ENCODE data around the gene HIRA. TPM values are rescaled to one million over a fixed set of nuclear protein-coding genes. Genes with fewer than 3 reads are reported as not detected.
A peak's percentile ranks its signal among the peaks of the same experiment; 100 is the strongest.

Gene HIRA
- total and polyA plus RNA-seq, 9 of the 15 experiments (the other 6 are each of a cell fraction or from before 2014, with no cell fraction given) = 0.96 to 132 (median 58.4) TPM

DNA sequence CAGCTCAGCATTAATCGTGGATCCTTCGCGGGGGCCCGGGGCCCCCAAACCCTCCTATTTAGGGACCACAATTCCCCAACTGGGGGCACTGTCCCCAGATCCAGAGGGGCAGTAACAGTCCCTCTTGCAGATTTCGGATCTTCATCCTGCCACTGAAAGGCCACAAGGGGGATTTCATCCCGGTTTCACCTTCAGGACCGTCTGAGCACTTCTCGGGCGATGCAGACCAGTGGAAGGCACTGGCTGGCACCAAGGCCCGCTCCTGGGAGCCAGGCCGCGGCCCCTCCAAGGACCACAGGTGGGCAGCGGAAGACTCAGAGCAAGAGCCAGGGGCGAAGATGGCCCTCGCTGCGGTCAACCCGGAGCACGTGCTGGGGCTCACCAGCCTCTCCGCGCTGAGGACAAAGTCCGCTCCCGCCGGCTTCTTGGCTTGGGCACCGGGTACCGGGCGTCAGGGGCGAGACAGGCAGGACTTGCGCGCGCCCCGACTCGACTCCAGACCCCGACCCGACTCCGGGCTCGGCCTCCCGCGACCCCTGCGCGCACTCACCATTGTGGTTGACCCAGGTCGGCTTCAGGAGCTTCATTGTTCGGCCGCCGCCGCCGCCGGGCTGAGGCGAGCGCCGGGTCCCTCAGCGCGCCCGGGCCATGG, 517 bp downstream of the HIRA start (continued):
- TF ChIP-seq, protein P1, sequence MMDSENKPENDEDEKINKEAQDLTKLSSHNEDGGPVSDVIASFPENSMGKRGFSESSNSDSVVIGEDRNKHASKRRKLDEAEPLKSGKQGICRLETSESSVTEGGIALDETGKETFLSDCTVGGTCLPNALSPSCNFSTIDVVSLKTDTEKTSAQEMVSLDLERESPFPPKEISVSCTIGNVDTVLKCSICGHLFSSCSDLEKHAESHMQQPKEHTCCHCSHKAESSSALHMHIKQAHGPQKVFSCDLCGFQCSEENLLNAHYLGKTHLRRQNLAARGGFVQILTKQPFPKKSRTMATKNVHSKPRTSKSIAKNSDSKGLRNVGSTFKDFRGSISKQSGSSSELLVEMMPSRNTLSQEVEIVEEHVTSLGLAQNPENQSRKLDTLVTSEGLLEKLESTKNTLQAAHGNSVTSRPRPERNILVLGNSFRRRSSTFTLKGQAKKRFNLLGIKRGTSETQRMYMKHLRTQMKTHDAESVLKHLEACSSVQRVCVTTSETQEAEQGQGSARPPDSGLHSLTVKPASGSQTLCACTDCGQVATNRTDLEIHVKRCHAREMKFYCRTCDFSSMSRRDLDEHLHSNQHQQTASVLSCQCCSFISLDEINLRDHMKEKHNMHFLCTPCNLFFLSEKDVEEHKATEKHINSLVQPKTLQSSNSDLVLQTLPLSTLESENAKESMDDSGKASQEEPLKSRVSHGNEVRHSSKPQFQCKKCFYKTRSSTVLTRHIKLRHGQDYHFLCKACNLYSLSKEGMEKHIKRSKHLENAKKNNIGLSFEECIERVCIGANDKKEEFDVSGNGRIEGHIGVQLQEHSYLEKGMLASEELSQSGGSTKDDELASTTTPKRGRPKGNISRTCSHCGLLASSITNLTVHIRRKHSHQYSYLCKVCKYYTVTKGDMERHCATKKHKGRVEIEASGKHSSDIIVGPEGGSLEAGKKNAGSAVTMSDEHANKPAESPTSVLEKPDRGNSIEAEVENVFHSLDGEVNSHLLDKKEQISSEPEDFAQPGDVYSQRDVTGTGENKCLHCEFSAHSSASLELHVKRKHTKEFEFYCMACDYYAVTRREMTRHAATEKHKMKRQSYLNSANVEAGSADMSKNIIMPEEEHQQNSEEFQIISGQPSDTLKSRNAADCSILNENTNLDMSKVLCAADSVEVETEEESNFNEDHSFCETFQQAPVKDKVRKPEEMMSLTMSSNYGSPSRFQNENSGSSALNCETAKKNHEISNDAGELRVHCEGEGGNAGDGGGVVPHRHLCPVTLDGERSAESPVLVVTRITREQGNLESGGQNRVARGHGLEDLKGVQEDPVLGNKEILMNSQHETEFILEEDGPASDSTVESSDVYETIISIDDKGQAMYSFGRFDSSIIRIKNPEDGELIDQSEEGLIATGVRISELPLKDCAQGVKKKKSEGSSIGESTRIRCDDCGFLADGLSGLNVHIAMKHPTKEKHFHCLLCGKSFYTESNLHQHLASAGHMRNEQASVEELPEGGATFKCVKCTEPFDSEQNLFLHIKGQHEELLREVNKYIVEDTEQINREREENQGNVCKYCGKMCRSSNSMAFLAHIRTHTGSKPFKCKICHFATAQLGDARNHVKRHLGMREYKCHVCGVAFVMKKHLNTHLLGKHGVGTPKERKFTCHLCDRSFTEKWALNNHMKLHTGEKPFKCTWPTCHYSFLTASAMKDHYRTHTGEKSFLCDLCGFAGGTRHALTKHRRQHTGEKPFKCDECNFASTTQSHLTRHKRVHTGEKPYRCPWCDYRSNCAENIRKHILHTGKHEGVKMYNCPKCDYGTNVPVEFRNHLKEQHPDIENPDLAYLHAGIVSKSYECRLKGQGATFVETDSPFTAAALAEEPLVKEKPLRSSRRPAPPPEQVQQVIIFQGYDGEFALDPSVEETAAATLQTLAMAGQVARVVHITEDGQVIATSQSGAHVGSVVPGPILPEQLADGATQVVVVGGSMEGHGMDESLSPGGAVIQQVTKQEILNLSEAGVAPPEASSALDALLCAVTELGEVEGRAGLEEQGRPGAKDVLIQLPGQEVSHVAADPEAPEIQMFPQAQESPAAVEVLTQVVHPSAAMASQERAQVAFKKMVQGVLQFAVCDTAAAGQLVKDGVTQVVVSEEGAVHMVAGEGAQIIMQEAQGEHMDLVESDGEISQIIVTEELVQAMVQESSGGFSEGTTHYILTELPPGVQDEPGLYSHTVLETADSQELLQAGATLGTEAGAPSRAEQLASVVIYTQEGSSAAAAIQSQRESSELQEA (IDR thresholded peaks at IDR 0.05; ENCODE audit: low read depth) = no peak
- TF ChIP-seq SNRNP70 (optimal IDR thresholded peaks at IDR 0.05; ENCODE audit: low read depth, low read length) = no peak
- TF ChIP-seq SMAD3 (CRISPR knock-in tag; conservative IDR thresholded peaks at IDR 0.05) = no peak; the same call in 1 of the 2 replicates
- TF ChIP-seq CTBP1 (IDR thresholded peaks at IDR 0.05; ENCODE audit: borderline replicate concordance) = no peak
- no peak for TF ChIP-seq EP400 (IDR thresholded peaks at IDR 0.05)
- peak; percentile 33 to 69; a peak in 3 of 4 replicates for TF ChIP-seq MAZ (CRISPR knock-in tag; conservative IDR thresholded peaks at IDR 0.05 in 1 of 2, IDR thresholded peaks at IDR 0.05 in 1 of 2)
- TF ChIP-seq POU5F1 (IDR thresholded peaks at IDR 0.05; ENCODE audit: borderline replicate concordance, low read depth, low read length, partially characterized antibody) = peak; percentile 6
- no peak for TF ChIP-seq ARHGAP35 (IDR thresholded peaks at IDR 0.05; ENCODE audit: partially characterized antibody)
- TF ChIP-seq PHB (CRISPR knock-in tag; IDR thresholded peaks at IDR 0.05) = peak; percentile 54
- TF ChIP-seq ZBTB7A (IDR thresholded peaks at IDR 0.05; ENCODE audit: borderline replicate concordance, control insufficient read depth, low read depth, low read length) = no peak
- no peak for TF ChIP-seq KLF10 (CRISPR knock-in tag; IDR thresholded peaks at IDR 0.05)
- no peak for TF ChIP-seq SIX5 (IDR thresholded peaks at IDR 0.05; ENCODE audit: borderline replicate concordance in 1 of 2, insufficient read depth in 1 of 2, low read depth in 1 of 2, low read length in 2 of 2)
- TF ChIP-seq XRCC5 (IDR thresholded peaks at IDR 0.05; ENCODE audit: low read depth, low read length) = no peak
- TF ChIP-seq ZNF668 (CRISPR knock-in tag; IDR thresholded peaks at IDR 0.05) = no peak
- no peak for TF ChIP-seq LEF1 (IDR thresholded peaks at IDR 0.05)
- no peak for TF ChIP-seq EHMT2 (IDR thresholded peaks at IDR 0.05)
- TF ChIP-seq CBX8 (IDR thresholded peaks at IDR 0.05; ENCODE audit: borderline replicate concordance, extremely low read depth, low read depth, low read length, poor library complexity, severe bottlenecking) = no peak
- no peak for TF ChIP-seq POLR2AphosphoS2 (IDR thresholded peaks at IDR 0.05; ENCODE audit: low read length)
- TF ChIP-seq FUS (optimal IDR thresholded peaks at IDR 0.05; ENCODE audit: low read depth, low read length) = no peak
- TF ChIP-seq KAT2B (IDR thresholded peaks at IDR 0.05; ENCODE audit: low read depth, low read length) = peak; percentile 56
